ENCODE results near the gene TAF11L10.
"Not testable (repeated sequence)": the region's sequence is repeated elsewhere in the genome, so short reads cannot be mapped to it uniquely, and the experiment has no call there.

DNA sequence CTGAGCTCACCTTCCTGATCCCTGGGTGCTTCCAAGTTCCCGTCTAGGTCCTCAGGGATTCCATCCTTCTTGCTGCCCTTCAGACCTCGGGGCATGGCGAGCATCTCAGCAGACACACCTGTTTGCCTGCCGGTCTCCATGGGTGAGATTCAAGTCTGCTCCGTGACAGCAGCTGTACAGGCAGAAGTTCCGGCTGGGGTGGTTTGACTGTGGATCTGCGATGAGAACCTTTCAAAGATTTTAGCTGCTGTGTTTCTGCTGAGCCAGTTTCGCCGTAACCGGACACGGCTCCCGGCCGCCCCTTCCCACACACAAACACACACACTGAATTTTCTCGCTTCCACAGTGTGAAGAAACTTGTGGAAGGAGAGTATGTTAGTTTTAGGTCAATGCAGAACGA, 3.4 kb downstream of the TAF11L10 start, which contains the start of gene TAF11L9:
- not testable (repeated sequence) for TF ChIP-seq POLR2A (IDR thresholded peaks at IDR 0.05; ENCODE audit: low read depth, low read length); POLR2AphosphoS5 (IDR thresholded peaks at IDR 0.05; ENCODE audit: low read depth, low read length); PAX5 (IDR thresholded peaks at IDR 0.05; ENCODE audit: insufficient read depth, low read length, severe bottlenecking); TAF1 (IDR thresholded peaks at IDR 0.05; ENCODE audit: low read depth, low read length); SPI1 (IDR thresholded peaks at IDR 0.05; ENCODE audit: low read depth, low read length)

All from GM12891 (cell line).